AG04449 (cell line): Measurements from ENCODE around the gene ECI2.

Experiments
- CTCF ChIA-PET: fragments of 350-600 bp; formaldehyde crosslinking; extraction: SDS; loops from one replicate; lab custom pipeline; 2021; ENCODE audit warnings: antibody characterized with exemption; lab: Yijun Ruan, JAX
- POLR2A ChIA-PET: fragments of 400-600, 350-600 bp; formaldehyde crosslinking; extraction: SDS; loops from one replicate; lab custom pipeline; 2020; ENCODE audit warnings: antibody characterized with exemption, inconsistent platforms; lab: Yijun Ruan, JAX
- DNase-seq: peaks from one replicate; pipeline ENCODE4 v3.0.0-alpha.2; 2010; ENCODE audit warnings: low read depth, low spot score
- H3K4me3 ChIP-seq: 2 replicates; pipeline ENCODE4 v1.5.1; 2011; ENCODE audit warnings: low read depth, mild to moderate bottlenecking, control low read depth, low read length
- CTCF ChIP-seq: IDR thresholded peaks from one replicate; pipeline ENCODE4 v1.5.1; 2011; ENCODE audit warnings: mild to moderate bottlenecking, moderate library complexity, low read length, control low read depth, inconsistent platforms; ENCODE audit not compliant: insufficient read depth; ENCODE audit errors: missing control alignments

ECI2 gene

GRCh38 chr6:4069199-4069598, 66.2 kb downstream of the ECI2 start:
- no peak for DNase-seq
- ChIA-PET POLR2A (no interaction called here), CTCF (interaction anchor here (1.6 kb wide), 1 partner anchor 10 kb away, joined by 5 read pairs; no protein-coding TSS in a partner anchor)
- no peak for TF ChIP-seq CTCF
- H3K4me3 ChIP-seq, result no peak overlapping the region

GRCh38 chr6:4067673-4068072, 67.7 kb downstream of the ECI2 start:
- DNase-seq, result no peak
- CTCF ChIA-PET, result interaction anchor here (1.5 to 1.6 kb wide), 2 partner anchors 9 to 88 kb away, joined by 3 to 5 read pairs; no protein-coding TSS in a partner anchor
- POLR2A ChIA-PET, result no interaction called here
- TF ChIP-seq CTCF, result no peak
- no peak overlapping the region for H3K4me3 ChIP-seq

- ChIA-PET CTCF (interaction anchor here (1.5 to 1.6 kb wide), 2 partner anchors 8 to 9 kb away, joined by 3 to 4 read pairs; no protein-coding TSS in a partner anchor), POLR2A (no interaction called here)
- TF ChIP-seq CTCF, result no peak
- DNase-seq, result no peak
- H3K4me3 ChIP-seq, result no peak overlapping the region
These were observed 69.2 kb downstream of the ECI2 start for GRCh38 chr6:4066029-4066755.
